CD4-positive, alpha-beta T cell (primary cell): ENCODE results near the gene CYP19A1. TPM values are rescaled to one million over a fixed set of nuclear protein-coding genes. Genes with fewer than 3 reads are reported as not detected.

ENCODE experiments used
- ATAC-seq: fragments of 200-7000 bp; cut with Tn5 transposase; one replicate; pipeline ENCODE4 v1.10.0; 2022; ENCODE audit warnings: mild to moderate bottlenecking; ENCODE audit not compliant: poor library complexity
- CTCF ChIA-PET: fragments of 350-600 bp; sonication (Branson Sonifier 250); formaldehyde crosslinking; loops from one replicate; lab custom pipeline; 2021; ENCODE audit warnings: antibody characterized with exemption, inconsistent platforms; lab: Charles Lee
- POLR2A ChIA-PET: fragments of 350-600 bp; sonication (Branson Sonifier 250); formaldehyde crosslinking; loops from one replicate; lab custom pipeline; 2021; ENCODE audit warnings: antibody characterized with exemption, inconsistent platforms; lab: Charles Lee
- DNase-seq, 14 experiments: peaks; one replicate each; pipeline ENCODE4 v3.0.0-alpha.2; 2013 to 2020; ENCODE audit warnings: mixed read lengths in 2 of 14
- H3K27ac ChIP-seq, 2 donors: one replicate each; pipeline versions ENCODE4 v1.5.1 to v1.7.0; 2013; ENCODE audit warnings: low read length in 2 of 2, low read depth in 1 of 2, mild to moderate bottlenecking in 1 of 2
- H3K27me3 ChIP-seq, 2 experiments: 1 replicate in 1 of 2; 2 replicates in 1 of 2; pipeline versions ENCODE4 v1.6.1 to v1.7.0; 2013; ENCODE audit warnings: low read length in 2 of 2, control low read depth in 1 of 2, mild to moderate bottlenecking in 1 of 2, moderate library complexity in 1 of 2; ENCODE audit not compliant: insufficient read depth in 2 of 2, control insufficient read depth in 1 of 2
- H3K36me3 ChIP-seq: one replicate; pipeline ENCODE4 v1.6.1; 2013; ENCODE audit warnings: low read length, control low read depth; ENCODE audit not compliant: insufficient read depth
- H3K4me1 ChIP-seq: one replicate; pipeline ENCODE4 v1.6.1; 2013; ENCODE audit warnings: low read length, control low read depth; ENCODE audit not compliant: insufficient read depth
- H3K4me3 ChIP-seq: one replicate; pipeline ENCODE4 v1.5.1; 2013; ENCODE audit warnings: mild to moderate bottlenecking, low read length, moderate library complexity
- H3K9me3 ChIP-seq, 2 experiments: 1 replicate in 1 of 2; 2 replicates in 1 of 2; pipeline versions ENCODE4 v1.6.1 to v1.7.0; 2013; ENCODE audit warnings: low read length in 2 of 2, mild to moderate bottlenecking in 2 of 2, control low read depth in 1 of 2, moderate library complexity in 1 of 2; ENCODE audit not compliant: control insufficient read depth in 1 of 2, insufficient read depth in 1 of 2
- H3K27ac Mint-ChIP-seq: one replicate; pipeline ENCODE4 v1.8.0; 2020; ENCODE audit warnings: mixed read lengths
- H3K27me3 Mint-ChIP-seq: one replicate; pipeline ENCODE4 v1.8.0; 2021; ENCODE audit warnings: mixed read lengths
- H3K36me3 Mint-ChIP-seq: one replicate; pipeline ENCODE4 v1.8.0; 2021; ENCODE audit warnings: low read depth, mixed read lengths
- H3K4me1 Mint-ChIP-seq: one replicate; pipeline ENCODE4 v1.8.0; 2021; ENCODE audit warnings: low read depth, mixed read lengths
- H3K4me3 Mint-ChIP-seq: one replicate; pipeline ENCODE4 v1.8.0; 2020; ENCODE audit warnings: mild to moderate bottlenecking, mixed read lengths
- H3K9me3 Mint-ChIP-seq: one replicate; pipeline ENCODE4 v1.8.0; 2020; ENCODE audit warnings: mixed read lengths
- intact Hi-C, 2 experiments: fragments of 100-400 bp; cut with DNase I in 1 of 2; cut with micrococcal nuclease in 1 of 2; formaldehyde crosslinking; loops; one replicate each; pipeline versions ENCODE4 v1.15.1 to v1.9.0; 2023 to 2025; cut with DNase I, micrococcal nuclease
- total RNA-seq, 174 experiments: library from RNA in 2 of 174; stranded (reverse) in 2 of 174; gene quantifications; one replicate each; pipeline ENCODE4 v1.2.3 and lab custom pipeline; 2021 to 2026
- TF ChIP-seq, protein P1 (sequence below): fragments of 200-600 bp; IDR thresholded peaks from one replicate; pipeline ENCODE4 v1.8.0; 2022; ENCODE audit warnings: antibody characterized with exemption, mild to moderate bottlenecking

Gene CYP19A1
- total RNA-seq, 2 experiments from 2014 or later: not detected

DNA sequence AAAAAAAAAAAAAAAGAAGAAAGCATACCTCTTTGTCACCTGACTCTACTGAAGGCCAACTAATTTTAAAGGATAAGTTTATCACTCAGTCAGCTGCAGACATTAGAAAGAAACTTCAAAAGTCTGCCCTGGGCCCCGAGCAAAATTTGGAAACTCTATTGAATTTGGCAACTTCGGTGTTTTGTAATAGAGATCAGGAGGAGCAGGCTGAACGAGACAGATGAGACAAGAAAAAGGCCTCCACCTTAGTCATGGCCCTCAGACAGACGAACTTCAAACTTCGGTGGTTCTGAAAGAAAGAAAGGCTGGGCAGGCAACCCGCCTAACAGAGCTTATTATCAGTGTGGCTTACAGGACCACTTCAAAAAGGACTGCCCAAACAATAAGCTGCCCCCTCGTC is 21.6 kb upstream of the CYP19A1 start:
- intact Hi-C loops: no loop called here
- ChIA-PET POLR2A (no interaction called here), CTCF (no interaction called here)
- Histone ChIP-seq H3K4me1 (no peaks in the 10 kb centered on the region), H3K27ac (no peak overlapping the region), H3K36me3 (no peaks in the 10 kb centered on the region), H3K4me3 (no peak overlapping the region), H3K9me3 (no peaks in the 10 kb centered on the region), H3K27me3 (no peaks in the 10 kb centered on the region)
- ATAC-seq (no peak), DNase-seq (no peak)
- H3K9me3 Mint-ChIP-seq: no peaks in the 10 kb centered on the region
- peaks cover 10% of the 10 kb centered on the region for H3K27me3 Mint-ChIP-seq
- H3K4me1 Mint-ChIP-seq: no peaks in the 10 kb centered on the region
- H3K36me3 Mint-ChIP-seq: no peaks in the 10 kb centered on the region
- TF ChIP-seq, protein P1, sequence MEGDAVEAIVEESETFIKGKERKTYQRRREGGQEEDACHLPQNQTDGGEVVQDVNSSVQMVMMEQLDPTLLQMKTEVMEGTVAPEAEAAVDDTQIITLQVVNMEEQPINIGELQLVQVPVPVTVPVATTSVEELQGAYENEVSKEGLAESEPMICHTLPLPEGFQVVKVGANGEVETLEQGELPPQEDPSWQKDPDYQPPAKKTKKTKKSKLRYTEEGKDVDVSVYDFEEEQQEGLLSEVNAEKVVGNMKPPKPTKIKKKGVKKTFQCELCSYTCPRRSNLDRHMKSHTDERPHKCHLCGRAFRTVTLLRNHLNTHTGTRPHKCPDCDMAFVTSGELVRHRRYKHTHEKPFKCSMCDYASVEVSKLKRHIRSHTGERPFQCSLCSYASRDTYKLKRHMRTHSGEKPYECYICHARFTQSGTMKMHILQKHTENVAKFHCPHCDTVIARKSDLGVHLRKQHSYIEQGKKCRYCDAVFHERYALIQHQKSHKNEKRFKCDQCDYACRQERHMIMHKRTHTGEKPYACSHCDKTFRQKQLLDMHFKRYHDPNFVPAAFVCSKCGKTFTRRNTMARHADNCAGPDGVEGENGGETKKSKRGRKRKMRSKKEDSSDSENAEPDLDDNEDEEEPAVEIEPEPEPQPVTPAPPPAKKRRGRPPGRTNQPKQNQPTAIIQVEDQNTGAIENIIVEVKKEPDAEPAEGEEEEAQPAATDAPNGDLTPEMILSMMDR: no peak
- H3K27ac Mint-ChIP-seq: no peak overlapping the region
- H3K4me3 Mint-ChIP-seq: no peak overlapping the region

DNA sequence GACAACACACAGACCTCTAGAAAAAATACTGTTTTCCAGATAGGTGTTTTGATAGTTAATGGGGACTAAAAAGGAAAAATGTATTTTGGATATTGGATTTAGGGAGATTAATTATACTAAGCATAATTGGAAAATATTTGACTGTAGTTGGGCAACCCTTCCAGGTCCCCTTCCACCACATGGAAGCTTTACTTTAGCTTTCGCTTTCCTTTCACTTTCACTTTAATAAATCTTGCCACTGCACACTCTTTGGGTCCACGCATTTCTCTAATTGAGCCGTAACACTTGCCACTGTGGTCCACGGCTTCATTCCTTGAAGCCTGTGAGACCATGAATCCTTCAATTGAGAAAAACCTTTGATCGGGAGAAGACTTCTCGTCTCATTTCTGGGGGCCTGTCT is 18.6 kb upstream of the CYP19A1 start:
- TF ChIP-seq, protein P1: no peak
- H3K4me1 ChIP-seq: no peaks in the 10 kb centered on the region
- no peaks in the 10 kb centered on the region for H3K9me3 ChIP-seq
- no peaks in the 10 kb centered on the region for H3K36me3 ChIP-seq
- H3K27ac ChIP-seq: no peak overlapping the region
- no peak overlapping the region for H3K27ac Mint-ChIP-seq
- H3K9me3 Mint-ChIP-seq: no peaks in the 10 kb centered on the region
- ATAC-seq (no peak), DNase-seq (no peak)
- H3K36me3 Mint-ChIP-seq: no peaks in the 10 kb centered on the region
- ChIA-PET POLR2A (no interaction called here), CTCF (no interaction called here)
- no peaks in the 10 kb centered on the region for H3K4me1 Mint-ChIP-seq
- H3K4me3 Mint-ChIP-seq: no peak overlapping the region
- peaks cover 3 to 4% of the 10 kb centered on the region in 2 experiments for H3K27me3 ChIP-seq
- intact Hi-C loops: no loop called here
- peaks cover 19% of the 10 kb centered on the region for H3K27me3 Mint-ChIP-seq
- H3K4me3 ChIP-seq: no peak overlapping the region

DNA sequence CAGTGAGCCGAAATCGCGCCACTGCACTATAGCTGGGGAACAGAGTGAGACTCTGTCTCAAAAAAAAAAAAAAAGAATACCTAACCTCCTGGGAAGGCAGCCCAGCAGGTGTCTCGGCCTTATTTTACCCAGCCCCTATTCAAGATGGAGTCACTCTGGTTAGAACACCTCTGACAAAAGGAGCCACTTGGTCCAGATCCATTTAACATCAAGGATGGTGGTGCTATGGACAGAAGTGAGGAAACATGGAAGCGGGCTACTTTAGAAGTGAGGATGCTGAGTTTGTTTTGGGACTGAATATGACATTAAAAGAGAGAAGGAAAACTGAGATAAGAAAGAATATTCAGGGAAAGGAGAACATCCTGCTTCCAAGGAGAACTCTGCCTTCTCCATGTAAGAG is 17.8 kb upstream of the CYP19A1 start:
- CTCF ChIA-PET: no interaction called here
- H3K9me3 Mint-ChIP-seq: no peaks in the 10 kb centered on the region
- no peaks in the 10 kb centered on the region for H3K9me3 ChIP-seq
- no peak overlapping the region for H3K27ac ChIP-seq
- no peaks in the 10 kb centered on the region for H3K36me3 ChIP-seq
- no peaks in the 10 kb centered on the region for H3K4me1 ChIP-seq
- TF ChIP-seq, protein P1: no peak
- H3K4me3 Mint-ChIP-seq: no peak overlapping the region
- POLR2A ChIA-PET: no interaction called here
- no peak for DNase-seq
- H3K27me3 ChIP-seq: peaks cover 3 to 7% of the 10 kb centered on the region in 2 experiments
- no peak overlapping the region for H3K4me3 ChIP-seq
- intact Hi-C loops: no loop called here
- no peaks in the 10 kb centered on the region for H3K36me3 Mint-ChIP-seq
- peaks cover 22% of the 10 kb centered on the region for H3K27me3 Mint-ChIP-seq
- H3K27ac Mint-ChIP-seq: no peak overlapping the region
- H3K4me1 Mint-ChIP-seq: no peaks in the 10 kb centered on the region
- ATAC-seq: no peak
